HG03039 (cell line): ENCODE results near the gene RPL13.
"Not testable (repeated sequence)": the region's sequence is repeated elsewhere in the genome, so short reads cannot be mapped to it uniquely, and the experiment has no call there.

ENCODE experiments used
- ATAC-seq: cut with Tn5 transposase; IDR thresholded peaks from one replicate; pipeline ENCODE4 v1.9.1; 2021; ENCODE audit warnings: mild to moderate bottlenecking, moderate library complexity; ENCODE audit not compliant: unreplicated experiment

Gene RPL13

GRCh38 chr16:89561884-89562599, 1.6 kb downstream of the RPL13 start:
- ATAC-seq: no peak

- no peak for ATAC-seq
Measured at GRCh38 chr16:89562939-89563338, 2.5 kb downstream of the RPL13 start.

DNA sequence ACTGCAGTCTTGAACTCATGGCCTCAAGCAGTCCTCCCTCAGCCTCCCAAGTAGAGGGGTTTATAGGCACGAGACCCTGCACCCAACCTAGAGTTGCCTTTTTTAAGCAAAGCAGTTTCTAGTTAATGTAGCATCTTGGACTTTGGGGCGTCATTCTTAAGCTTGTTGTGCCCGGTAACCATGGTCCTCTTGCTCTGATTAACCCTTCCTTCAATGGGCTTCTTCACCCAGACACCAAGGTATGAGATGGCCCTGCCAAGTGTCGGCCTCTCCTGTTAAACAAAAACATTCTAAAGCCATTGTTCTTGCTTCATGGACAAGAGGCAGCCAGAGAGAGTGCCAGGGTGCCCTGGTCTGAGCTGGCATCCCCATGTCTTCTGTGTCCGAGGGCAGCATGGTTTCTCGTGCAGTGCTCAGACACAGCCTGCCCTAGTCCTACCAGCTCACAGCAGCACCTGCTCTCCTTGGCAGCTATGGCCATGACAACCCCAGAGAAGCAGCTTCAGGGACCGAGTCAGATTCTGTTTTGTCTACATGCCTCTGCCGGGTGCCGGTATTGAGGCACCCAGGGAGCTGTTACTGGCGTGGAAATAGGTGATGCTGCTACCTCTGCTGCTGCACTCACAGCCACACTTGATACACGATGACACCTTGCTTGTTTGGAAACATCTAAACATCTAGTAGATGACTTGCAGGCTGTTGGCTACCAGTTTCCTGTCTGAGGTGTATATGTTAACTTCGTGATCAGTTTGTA, 3.3 kb downstream of the RPL13 start:
- ATAC-seq: no peak

DNA sequence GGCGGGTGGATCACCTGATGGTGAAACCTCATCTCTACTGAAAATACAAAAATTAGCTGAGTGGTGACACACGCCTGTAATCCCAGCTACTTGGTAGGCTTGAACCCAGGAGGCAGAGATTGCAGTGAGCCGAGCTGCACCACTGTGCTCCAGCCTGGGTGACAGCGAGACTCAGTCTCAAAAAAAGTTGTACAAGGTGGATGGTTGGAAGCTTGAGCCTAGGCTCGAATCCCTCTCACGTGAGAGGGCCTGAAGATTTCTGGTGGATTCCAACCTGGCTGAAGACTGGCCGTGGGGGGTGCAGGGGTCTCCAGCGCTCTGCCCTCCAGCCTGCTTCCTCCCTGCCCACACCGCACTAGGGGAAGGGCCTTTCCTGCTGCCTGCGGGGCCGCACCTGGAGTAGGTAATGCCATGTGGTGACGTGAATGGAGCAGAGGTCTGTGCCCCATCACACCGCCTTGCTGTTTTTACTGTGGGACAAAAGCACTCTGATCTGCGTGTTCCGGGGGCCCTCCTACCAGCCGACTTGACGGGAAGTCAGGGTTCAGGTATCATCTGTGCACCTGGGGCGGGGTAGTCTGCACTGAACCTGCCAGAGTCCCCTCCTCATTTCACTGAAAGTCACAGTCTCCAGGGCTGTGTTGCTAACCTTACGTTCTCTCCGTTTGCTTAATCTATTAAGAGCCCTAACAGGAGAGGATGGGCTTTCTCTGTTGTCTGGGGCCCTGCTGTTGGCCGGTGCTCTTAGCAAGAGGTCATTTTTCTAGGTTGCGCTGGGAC, 4.2 kb downstream of the RPL13 start:
- ATAC-seq: no peak

DNA sequence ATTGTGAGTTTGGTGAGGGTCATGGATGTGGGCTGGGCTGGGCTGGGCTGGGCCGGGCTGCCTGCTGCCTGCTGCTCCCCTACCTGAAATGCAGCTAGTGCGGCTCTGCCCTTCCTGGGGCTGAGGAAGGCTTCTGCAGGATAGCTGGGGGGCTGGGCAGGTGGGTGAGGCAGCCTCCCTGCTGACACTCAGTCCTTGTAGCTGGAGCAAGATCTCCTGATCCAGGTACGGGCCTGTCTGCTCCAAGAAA, 4.7 kb downstream of the RPL13 start:
- ATAC-seq: no peak

GRCh38 chr16:89565506-89566372, 5.3 kb downstream of the RPL13 start:
- ATAC-seq: no peak

DNA sequence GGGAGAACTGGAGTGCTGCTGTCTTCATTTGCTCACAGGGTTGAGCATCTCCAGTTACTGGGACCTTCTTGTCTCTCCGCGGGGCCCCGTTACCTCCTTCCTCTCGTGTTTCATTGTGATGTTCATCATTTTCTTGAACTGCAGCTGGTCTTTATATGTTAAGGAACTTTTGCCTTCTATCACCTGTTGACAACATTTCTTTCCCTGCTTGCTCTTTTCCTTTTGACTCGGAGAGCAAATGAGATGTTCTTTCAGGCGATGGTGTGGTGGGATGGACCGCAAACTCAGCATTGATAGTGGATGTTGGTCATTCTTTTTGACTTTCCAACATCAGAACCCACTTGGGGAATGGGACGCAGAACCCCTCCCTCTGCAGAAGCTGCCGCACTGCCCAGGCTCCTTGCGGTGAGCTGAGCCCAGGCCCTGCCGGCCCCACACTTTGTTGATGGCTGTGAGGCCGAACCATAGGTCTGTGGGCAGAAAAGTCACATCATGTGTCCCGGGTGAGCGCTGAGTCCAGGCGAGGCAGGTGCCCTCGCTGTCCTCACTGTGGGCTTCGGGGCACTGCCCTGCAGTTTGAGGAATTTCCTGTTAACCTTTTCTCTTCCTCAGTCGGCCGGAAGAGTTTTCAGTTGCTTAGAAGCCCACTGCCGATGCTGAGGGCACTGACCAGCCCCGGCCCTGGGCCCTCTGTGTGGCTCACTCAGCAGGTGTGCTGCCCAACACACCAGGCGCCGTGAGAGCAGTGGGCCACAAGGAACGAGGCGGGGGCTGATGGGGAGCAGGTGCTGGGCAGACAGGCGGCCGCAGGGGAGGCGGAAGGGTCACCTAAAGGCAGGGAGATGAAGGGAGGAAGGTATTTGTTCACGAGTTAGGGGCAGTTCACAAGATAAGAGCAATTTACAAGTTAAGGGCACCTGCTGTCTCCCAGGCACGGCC, 7.4 kb downstream of the RPL13 start:
- no peak for ATAC-seq

- no peak for ATAC-seq
Measured at GRCh38 chr16:89569506-89570341, 9.2 kb downstream of the RPL13 start.

DNA sequence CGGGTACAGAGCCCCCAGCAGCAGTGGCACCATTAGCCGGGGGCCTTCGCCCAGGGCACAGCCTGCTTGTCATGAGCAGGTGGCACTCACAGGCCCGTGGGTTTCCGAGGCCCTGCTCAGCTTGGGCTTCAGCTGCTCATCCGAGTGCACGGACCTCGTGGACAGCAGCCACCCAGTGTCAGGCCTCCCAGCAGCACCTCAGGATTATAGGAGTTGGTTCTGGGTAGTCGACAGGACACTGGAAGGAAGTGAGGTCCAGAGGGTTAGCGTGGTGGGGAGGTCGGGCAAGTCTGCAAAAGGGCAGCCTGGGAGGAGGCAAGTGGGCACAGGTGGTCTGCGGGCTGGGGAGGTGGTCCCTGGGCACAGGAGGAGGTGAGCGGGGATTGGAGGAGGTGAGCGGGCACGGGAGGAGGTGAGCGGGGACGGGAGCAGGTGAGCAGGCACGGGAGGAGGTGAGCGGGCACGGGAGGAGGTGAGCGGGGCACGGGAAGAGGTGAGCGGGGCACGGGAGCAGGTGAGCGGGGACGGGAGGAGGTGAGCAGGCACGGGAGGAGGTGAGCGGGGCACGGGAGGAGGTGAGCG, 10.0 kb downstream of the RPL13 start:
- ATAC-seq: no peak

- ATAC-seq: not testable (repeated sequence)
Measured at GRCh38 chr16:89570983-89571598, 10.6 kb downstream of the RPL13 start.

DNA sequence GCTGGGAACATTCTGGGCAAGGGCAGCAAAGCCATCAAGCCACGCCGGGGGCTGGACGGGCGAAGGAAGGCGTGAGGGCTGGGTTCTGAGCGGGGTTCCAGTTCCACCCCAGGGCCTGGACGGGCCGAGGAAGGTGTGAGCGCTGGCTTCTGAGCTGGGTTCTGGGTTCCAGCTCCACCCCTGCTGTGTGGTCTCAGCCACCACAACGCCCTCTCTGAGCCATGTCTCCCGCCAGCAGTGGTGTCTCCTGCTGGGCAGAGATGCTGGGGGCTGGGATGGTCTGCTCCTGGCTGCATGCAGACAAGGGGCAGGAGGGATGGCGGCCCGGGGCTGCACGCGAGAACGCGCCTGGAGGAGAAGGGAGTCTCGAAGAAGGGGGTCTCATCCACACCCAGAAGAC, 11.2 kb downstream of the RPL13 start:
- no peak for ATAC-seq

- no peak for ATAC-seq
Measured at GRCh38 chr16:89572073-89572484, 11.6 kb downstream of the RPL13 start.

GRCh38 chr16:89572485-89573205, 12.2 kb downstream of the RPL13 start:
- no peak for ATAC-seq

DNA sequence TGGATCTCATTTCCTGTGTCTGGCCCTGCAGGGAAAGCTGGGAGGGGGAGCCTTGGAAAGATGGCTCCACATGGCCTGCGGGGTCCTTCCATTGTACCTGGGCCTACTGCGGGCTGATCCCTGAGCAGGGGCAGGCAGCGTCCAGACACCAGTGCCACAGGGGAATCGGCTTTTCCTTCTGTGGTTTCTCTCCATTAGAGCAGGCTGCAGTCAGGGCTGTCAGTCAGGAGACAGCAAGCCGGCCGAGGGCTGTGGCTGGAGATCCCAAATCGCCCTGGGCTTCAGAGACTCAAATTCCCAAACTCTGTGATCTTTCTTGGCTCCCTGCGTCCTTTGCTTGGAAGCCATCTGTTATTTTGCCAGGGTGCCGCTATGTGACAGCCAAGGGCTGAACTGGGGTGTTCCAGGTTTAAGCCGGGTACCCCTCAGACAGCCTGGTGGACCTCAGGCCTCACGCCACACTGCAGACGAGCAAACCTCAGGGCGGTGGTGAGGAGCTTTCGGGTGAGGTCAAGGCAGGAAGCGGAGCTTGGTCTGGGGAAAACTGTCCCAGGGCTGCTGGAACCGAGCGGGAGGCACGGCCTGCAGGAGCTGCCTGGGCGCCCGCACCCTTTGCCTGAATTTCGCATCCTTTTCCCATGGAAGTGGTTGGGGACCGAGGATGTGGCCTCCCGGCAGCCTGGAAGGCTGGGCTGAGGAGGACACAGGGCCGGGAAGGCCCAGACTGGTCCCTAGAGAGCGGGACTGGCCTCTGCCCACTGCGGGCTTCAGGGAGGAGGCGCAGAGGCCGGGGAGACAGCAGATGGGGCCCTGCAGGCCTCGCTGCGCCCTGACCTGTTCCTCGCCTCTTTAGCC, 13.6 kb downstream of the RPL13 start:
- ATAC-seq: no peak

DNA sequence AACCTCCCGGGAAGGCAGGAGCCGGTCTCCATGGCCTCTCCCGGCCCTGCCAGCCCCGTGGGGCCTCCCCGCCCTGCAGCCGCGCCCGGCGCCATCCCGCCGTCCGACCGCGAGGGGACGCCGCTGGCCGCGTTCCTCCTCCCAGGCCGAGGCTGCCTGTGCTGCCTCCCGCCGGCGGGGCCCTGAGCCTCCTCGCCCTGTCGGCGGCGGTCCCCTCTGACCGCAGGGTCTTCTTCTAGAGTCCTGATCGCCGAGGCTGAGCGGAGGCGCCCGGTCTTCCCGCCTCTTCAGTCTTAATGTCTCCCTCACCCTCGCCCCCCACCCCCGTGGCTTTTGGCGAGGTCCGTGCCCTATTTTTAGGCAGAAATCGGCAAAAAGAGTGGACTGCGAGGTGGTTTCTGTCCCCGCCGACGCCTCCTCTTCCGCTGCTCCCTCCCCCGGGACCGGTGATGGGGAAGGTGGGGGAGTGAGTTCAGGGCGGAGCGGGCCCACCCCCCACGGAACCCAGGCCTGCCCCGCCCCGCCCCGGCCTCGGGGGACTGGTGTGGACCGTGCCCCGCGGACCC, 14.3 kb downstream of the RPL13 start:
- ATAC-seq: no peak
